ENCODE measurements around the gene GUK1. TPM values are rescaled to one million over a fixed set of nuclear protein-coding genes. Genes with fewer than 3 reads are reported as not detected.
"Not testable (repeated sequence)": the region's sequence is repeated elsewhere in the genome, so short reads cannot be mapped to it uniquely, and the experiment has no call there.

The GUK1 gene
- total RNA-seq, 1 donor from 2014 or later = 136 TPM

DNA sequence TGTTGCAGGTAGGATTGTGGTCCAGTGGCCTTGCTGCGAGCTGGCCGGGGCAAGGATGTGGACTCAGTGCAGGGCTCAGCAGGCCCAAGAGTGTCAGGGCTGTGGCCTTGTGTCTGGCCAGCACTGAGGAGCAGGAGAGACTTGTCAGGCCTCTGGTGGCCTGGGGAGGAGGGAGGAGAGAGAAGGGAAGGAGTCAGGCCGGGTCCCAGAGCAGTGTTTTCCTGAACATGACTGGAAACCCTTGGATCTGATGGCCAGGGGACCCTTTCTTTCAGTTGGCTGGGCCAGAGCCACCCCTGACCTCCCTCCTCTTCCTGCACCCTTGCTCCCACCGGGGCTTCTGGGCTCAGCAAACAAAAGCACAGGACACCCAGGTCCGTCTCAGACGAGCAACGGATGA, 30.6 kb downstream of the GUK1 start:
- no peaks in the 10 kb centered on the region for H3K36me3 Mint-ChIP-seq
- DNase-seq (ENCODE audit: low spot score in 2 of 2, unreplicated experiment in 2 of 2) = no peak
- no peak overlapping the region for H3K27ac Mint-ChIP-seq
- no peaks in the 10 kb centered on the region for H3K9me3 Mint-ChIP-seq
- no peak overlapping the region for H3K4me3 Mint-ChIP-seq
- H3K27me3 Mint-ChIP-seq (ENCODE audit: low read depth) = no peaks in the 10 kb centered on the region
- H3K4me1 Mint-ChIP-seq = peaks cover 4% of the 10 kb centered on the region
- TF ChIP-seq, protein P1, sequence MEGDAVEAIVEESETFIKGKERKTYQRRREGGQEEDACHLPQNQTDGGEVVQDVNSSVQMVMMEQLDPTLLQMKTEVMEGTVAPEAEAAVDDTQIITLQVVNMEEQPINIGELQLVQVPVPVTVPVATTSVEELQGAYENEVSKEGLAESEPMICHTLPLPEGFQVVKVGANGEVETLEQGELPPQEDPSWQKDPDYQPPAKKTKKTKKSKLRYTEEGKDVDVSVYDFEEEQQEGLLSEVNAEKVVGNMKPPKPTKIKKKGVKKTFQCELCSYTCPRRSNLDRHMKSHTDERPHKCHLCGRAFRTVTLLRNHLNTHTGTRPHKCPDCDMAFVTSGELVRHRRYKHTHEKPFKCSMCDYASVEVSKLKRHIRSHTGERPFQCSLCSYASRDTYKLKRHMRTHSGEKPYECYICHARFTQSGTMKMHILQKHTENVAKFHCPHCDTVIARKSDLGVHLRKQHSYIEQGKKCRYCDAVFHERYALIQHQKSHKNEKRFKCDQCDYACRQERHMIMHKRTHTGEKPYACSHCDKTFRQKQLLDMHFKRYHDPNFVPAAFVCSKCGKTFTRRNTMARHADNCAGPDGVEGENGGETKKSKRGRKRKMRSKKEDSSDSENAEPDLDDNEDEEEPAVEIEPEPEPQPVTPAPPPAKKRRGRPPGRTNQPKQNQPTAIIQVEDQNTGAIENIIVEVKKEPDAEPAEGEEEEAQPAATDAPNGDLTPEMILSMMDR (IDR thresholded peaks at IDR 0.05; ENCODE audit: unreplicated experiment) = no peak

DNA sequence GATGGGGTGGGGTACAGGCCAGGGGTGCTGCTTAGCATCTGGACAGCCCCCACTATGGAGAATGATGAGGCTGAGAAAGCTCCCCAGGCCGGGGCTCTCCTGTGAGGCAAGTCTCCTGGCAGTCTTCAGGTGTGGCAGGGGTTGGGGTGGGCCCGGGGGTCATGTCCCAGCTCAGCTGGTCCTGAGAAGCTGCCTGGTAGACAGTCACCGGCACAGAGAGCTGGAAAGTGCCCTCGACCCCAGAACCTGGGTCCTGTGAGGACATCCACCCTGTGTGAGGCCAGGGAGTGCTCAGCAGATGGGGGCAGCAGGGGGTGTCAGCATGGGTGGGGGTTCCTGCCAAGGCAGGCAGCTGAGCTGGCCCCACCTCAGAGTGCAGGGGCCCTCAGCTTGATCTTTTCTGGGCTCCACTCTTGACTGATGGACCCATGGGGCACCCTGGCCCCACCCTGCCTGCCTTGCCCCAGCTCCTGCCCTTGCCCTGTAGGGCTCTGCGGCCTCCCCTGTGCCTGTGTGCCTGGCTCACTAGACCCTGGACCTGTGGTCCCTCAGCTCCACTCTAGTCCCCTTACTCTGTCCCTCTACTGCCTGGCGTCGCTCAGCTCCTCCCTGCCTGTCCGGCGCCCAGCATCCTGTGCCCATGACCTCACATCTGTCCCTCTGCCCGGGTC, 31.3 kb downstream of the GUK1 start:
- Mint-ChIP-seq H3K9me3 (no peaks in the 10 kb centered on the region), H3K36me3 (no peaks in the 10 kb centered on the region), H3K27me3 (ENCODE audit: low read depth) (no peaks in the 10 kb centered on the region), H3K27ac (no peak overlapping the region), H3K4me1 (peaks cover 4% of the 10 kb centered on the region), H3K4me3 (no peak overlapping the region)
- DNase-seq (ENCODE audit: low spot score in 2 of 2, unreplicated experiment in 2 of 2) = no peak
- TF ChIP-seq, protein P1 (IDR thresholded peaks at IDR 0.05; ENCODE audit: unreplicated experiment) = no peak

GRCh38 chr1:228172591-228173527, 32.8 kb downstream of the GUK1 start:
- TF ChIP-seq, protein P1 (IDR thresholded peaks at IDR 0.05; ENCODE audit: unreplicated experiment) = no peak
- no peaks in the 10 kb centered on the region for H3K9me3 Mint-ChIP-seq

DNA sequence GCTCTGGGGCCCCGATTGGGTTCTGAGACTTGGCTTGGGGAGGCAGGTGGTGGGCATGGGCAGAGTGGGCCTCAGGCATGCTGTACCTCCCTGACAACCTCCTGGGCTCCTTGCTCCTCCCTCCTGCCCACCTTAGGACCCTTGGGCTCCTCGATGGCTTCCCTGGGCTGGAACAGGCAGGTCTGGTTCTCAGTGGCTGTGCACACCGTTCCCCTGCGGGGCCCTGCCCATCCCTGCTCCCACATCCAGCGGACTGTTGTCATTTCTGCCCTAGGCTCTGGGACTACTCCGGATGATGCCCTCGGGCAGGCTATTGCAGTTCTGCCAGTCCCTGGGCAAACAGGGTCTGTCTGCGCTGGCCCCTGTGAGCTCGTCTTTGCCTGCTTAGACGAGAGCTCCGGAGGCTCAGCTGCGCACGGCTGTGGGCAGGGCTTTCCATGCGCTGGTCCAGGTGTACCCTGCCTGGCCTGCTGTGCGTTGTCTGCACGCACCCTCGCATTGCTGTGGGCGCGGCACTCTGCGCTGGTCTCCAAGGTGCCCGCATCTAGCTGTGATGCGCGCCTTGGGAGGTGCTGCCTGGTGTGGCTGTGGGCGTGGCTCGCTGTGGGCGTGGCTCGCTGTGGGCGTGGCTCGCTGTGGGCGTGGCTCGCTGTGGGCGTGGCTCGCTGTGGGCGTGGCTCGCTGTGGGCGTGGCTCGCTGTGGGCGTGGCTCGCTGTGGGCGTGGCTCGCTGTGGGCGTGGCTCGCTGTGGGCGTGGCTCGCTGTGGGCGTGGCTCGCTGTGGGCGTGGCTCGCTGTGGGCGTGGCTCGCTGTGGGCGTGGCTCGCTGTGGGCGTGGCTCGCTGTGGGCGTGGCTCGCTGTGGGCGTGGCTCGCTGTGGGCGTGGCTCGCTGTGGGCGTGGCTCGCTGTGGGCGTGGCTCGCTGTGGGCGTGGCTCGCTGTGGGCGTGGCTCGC, 33.7 kb downstream of the GUK1 start:
- H3K9me3 Mint-ChIP-seq; DNase-seq (ENCODE audit: low spot score in 2 of 2, unreplicated experiment in 2 of 2); H3K36me3 Mint-ChIP-seq; H3K27me3 Mint-ChIP-seq (ENCODE audit: low read depth); H3K4me3 Mint-ChIP-seq; H3K4me1 Mint-ChIP-seq; H3K27ac Mint-ChIP-seq: not testable (repeated sequence)

More at GRCh38 chr1:228172591-228173527, 32.8 kb downstream of the GUK1 start:
- Mint-ChIP-seq H3K4me1 (peaks cover under 1% of the 10 kb centered on the region), H3K27me3 (ENCODE audit: low read depth) (no peaks in the 10 kb centered on the region), H3K36me3 (no peaks in the 10 kb centered on the region), H3K4me3 (no peak overlapping the region), H3K27ac (no peak overlapping the region)
- DNase-seq (ENCODE audit: low spot score in 2 of 2, unreplicated experiment in 2 of 2) = no peak

DNA sequence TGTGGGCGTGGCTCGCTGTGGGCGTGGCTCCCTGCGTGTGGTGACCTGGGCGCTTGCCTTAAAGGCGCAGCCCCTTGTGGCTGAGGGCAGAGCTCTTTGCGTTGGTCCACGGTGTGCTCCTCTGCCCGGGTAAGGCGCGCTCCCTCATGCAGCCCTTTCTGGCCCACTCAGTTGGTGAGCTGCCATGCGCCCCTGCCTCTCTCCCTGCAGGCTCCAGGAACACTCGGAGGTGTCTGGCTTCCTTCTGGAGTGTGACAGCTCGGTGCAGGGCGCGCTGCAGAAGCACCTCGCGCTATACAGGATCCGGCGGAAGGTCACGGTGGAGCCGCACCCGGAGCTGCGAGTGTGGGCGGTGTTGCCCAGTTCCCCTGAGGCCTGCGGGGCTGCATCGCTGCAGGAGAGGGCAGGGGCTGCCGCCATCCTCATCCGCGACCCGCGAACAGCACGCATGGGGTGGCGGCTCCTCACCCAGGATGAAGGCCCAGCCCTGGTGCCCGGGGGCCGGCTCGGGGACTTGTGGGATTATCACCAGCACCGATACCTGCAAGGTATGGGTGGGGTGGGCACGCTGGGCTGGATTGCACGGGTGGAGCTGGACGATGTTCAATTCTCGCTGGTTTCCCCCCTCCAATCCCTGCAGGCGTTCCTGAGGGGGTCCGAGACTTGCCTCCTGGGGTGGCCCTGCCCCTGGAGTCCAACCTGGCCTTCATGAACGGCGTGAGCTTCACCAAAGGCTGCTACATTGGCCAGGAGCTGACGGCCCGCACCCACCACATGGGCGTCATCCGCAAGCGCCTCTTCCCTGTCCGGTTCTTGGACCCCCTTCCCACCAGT, 34.6 kb downstream of the GUK1 start:
- H3K4me3 Mint-ChIP-seq = no peak overlapping the region
- no peaks in the 10 kb centered on the region for H3K27me3 Mint-ChIP-seq (ENCODE audit: low read depth)

More for the DNA sequence above, 34.6 kb downstream of the GUK1 start:
- Mint-ChIP-seq H3K9me3 (no peaks in the 10 kb centered on the region), H3K27ac (no peak overlapping the region), H3K4me1 (no peaks in the 10 kb centered on the region), H3K36me3 (no peaks in the 10 kb centered on the region)
- no peak for DNase-seq (ENCODE audit: low spot score in 2 of 2, unreplicated experiment in 2 of 2)
- TF ChIP-seq, protein P1 (IDR thresholded peaks at IDR 0.05; ENCODE audit: unreplicated experiment) = no peak
